Measurements from ENCODE around the gene NARS2.

- TF ChIP-seq SUZ12 (IDR thresholded peaks at IDR 0.05; ENCODE audit: extremely low read depth, insufficient read depth, insufficient read length) (no peak), YY1 (IDR thresholded peaks at IDR 0.05; ENCODE audit: insufficient read depth, insufficient read length) (no peak), ZNF274 (IDR thresholded peaks at IDR 0.05; ENCODE audit: low read depth, low read length) (no peak)
These were observed 9.9 kb downstream of the NARS2 start for GRCh38 chr11:78564490-78565467.

Data from NT2/D1 (cell line).